ENCODE results near the gene PLXDC1.

DNA sequence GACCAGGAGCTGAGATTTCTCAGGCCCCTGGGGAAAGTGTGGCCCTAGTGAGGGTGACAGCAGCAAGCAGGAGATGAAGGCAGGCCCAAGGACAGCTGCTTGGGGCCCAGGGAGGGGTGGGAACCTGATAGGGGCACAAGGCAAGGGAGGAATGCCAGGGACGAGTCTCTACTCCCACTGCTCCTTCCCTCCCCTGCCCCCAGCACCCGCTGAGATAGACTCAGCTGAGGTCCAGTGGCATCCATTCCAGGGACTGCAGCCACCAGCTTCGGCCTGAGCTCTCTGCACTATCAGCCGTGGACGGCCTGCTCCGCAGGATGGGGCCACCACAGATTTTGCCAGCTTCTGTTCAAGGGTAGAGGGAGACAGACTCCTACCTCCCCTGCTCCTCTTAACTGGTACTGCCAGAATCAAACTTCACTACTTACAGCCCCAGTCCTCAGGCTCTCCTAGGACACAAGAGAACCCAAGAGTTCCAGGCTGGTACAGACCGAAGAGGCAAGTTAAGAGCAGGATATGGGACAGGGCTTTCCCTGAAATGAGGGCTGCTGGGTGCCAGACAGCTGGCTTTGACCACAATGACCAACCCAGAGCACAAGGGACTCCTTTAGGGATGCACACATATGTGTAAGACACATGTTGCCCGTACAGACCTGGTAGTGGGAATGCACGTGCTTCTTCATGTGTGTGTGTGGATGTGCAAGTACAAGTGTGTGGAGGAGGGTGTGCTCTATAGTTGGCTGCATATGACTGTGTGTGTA, 40.5 kb upstream of the PLXDC1 start:
- TF ChIP-seq POLR2A (IDR thresholded peaks at IDR 0.05; ENCODE audit: low read length) (no peak), GATA1 (IDR thresholded peaks at IDR 0.05; ENCODE audit: low read depth, low read length) (no peak)

All from erythroblast (primary cell).